OCI-LY3 (cell line): Measurements from ENCODE around the gene HIF3A.

Experiments used
- CTCF ChIP-seq: fragments of 200-600, 300-600 bp; sonication (generic); IDR thresholded peaks from 2 replicates; pipeline ENCODE4 v1.5.1; 2014; ENCODE audit warnings: antibody characterized with exemption, low read length, low read depth
- EZH2phosphoT487 ChIP-seq: fragments of 200-600 bp; shearing (Covaris generic); IDR thresholded peaks from 2 replicates; pipeline ENCODE4 v1.6.1; 2018; ENCODE audit warnings: antibody characterized with exemption, mixed run types, low read depth

GRCh38 chr19:46265217-46265828 lies 31.5 kb upstream of the HIF3A start:
- TF ChIP-seq CTCF = peak; percentile 88
- no peak for TF ChIP-seq EZH2phosphoT487
